ENCODE data around the gene C1QL4. TPM values are rescaled to one million over a fixed set of nuclear protein-coding genes. Genes with fewer than 3 reads are reported as not detected.
"Not testable (repeated sequence)": the region's sequence is repeated elsewhere in the genome, so short reads cannot be mapped to it uniquely, and the experiment has no call there.

Gene C1QL4
- total RNA-seq (2014; rRNA removed; shearing (Covaris generic)) = 1.7 and 2.1 TPM in 2 replicates

DNA sequence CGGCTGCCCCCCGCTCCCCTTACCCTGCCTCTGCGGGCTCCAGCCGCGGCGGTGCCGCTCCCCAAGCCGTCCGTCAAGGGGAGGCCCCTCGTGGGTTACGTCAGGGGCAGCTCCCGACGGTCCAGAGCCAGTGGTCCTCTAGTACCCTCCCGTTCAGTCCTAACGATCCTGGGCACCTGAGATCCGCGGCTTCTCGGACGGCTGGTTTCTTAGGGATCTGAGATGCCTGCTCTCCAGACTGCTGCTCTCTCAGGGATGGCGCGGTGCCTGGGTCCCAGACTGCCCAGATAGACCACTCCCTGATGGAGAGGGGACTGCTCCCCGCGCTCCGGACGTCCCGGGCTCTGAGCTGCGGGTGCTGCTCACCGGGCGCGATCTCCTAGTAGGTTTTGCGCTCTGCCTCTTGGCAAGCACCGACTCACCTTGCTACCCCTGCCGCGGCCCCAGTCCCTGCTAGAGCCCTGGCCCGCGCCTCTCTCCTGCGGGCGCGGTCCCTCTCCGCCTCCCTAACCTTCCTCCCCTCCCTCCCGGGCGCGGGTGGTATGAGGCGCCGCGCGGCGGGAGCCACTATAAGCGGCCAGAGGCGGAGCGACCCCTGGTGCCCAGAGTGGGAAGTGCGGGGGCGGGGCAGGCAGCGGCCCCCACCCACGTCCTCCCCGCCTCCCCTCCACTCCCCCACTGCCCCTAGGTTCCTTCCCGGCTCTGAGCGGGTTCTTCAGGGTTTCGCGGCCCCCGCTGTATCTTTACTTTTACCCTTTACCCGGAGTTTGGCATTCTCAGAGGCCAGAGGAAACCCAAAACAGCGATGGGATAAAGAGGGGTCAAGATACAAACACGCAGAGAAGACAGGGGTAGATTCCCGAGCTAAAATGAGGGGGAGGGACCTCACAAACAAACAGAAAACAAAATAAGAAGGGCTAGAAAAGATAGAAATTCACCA lies at the start of gene C1QL4:
Gene C1QL4, minus strand, starts transcription at position 544 of the 940 bp plus-strand sequence. CDS start 711 bp downstream, outside the sequence.
- peak; percentile 89 to 93 for DNase-seq
- no peaks in the 10 kb centered on the region for H3K9me3 ChIP-seq (replicated peaks)
- H3K27me3 ChIP-seq = no peaks in the 10 kb centered on the region
- H3K36me3 ChIP-seq = no peaks in the 10 kb centered on the region
- peaks cover 17% of the 10 kb centered on the region; the same call in 1 of the 2 replicates for H3K4me1 ChIP-seq
- H3K27ac ChIP-seq = no peak within 1 kb of the TSS
- peak within 1 kb of the TSS; percentile 60 for H3K4me3 ChIP-seq

DNA sequence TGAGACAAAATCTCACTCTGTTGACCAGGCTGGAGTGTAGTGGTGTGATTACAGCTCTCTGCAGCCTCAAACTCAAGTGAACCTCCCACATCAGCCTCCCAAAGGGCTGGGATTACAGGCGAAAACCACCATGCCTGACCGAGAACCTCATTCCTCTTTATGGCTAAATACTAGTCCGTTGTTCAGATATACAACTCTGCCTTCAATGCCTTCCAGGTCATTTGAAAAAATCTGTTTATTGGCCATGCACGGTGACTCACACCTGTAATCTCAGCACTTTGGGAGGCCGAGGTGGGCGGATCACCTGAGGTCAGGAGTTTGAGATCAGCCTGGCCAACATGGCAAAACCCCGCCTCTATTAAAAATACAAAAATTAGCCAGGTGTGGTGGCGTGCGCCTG lies 43.2 kb upstream of the C1QL4 start:
- DNase-seq; H3K4me1 ChIP-seq; H3K4me3 ChIP-seq; H3K9me3 ChIP-seq (replicated peaks); H3K27ac ChIP-seq; H3K27me3 ChIP-seq: not testable (repeated sequence)
- H3K36me3 ChIP-seq = peaks cover 12% of the 10 kb centered on the region

DNA sequence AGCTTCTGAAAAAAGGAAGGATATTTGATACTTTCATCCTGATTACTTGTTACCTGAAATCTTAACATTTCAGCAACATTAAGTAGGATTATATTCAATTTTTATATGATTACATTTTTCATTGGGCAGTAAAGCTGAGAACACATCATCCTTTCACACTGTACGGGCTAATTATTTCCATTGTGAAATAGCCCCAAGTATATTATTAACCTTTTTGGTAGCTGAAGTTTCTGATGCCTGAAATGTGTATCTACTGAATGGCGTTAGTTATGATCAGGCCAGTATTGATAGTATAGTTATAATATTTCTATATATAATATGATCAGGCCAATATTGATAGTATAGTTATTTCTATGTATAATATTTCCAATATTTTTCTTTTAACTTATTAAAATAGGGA lies 40.4 kb upstream of the C1QL4 start:
- H3K27ac ChIP-seq = no peak overlapping the region
- no peak for DNase-seq
- H3K9me3 ChIP-seq (replicated peaks) = no peaks in the 10 kb centered on the region
- H3K27me3 ChIP-seq = no peaks in the 10 kb centered on the region
- H3K36me3 ChIP-seq = peaks cover 22% of the 10 kb centered on the region
- H3K4me3 ChIP-seq = no peak overlapping the region
- H3K4me1 ChIP-seq = peaks cover 4% of the 10 kb centered on the region; the same call in 1 of the 2 replicates

DNA sequence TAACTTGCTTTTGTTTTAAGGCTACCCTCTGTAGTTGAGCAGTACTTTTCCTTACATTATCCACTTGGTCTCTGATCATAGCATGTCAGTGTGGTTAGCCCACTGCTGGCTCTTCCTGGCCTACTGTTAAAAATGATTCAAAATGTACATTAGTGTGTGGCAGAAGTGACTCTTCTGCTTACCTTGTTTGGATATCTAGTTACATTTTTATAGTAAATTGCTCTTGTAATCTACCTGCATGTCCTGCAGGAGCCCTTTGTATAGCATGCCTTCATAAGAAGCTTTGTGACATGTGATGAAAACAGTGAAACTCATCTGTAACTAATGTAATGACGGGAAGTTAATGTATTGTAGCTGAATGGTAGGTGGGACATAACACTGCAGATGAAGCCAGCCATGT lies 38.4 kb upstream of the C1QL4 start:
- Histone ChIP-seq H3K4me1 (peaks cover 5% of the 10 kb centered on the region; the same call in 1 of the 2 replicates), H3K36me3 (peaks cover 30% of the 10 kb centered on the region), H3K4me3 (no peak overlapping the region), H3K27me3 (no peaks in the 10 kb centered on the region), H3K27ac (no peak overlapping the region), H3K9me3 (replicated peaks) (no peaks in the 10 kb centered on the region)
- no peak for DNase-seq

DNA sequence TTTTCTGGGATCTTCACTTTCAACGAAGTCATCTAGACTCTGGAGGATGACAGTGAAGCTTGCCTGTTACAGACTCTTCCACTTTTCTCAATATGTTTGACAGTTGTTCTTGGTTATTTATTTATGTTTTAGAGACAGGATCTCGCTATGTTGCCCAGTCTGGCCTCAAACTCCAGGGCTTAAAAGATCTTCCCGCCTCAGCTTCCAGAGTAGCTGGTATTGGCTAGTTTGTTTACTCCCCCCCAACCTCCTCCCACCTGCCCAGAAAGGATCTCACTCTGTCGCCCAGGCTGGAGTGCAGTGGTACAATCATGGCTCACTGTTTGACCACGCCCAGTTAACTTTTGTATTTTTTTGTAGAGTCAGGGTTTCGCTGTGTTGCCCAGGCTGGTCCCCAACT lies 33.6 kb upstream of the C1QL4 start:
- no peaks in the 10 kb centered on the region for H3K9me3 ChIP-seq (replicated peaks)
- H3K4me3 ChIP-seq = no peak overlapping the region
- H3K36me3 ChIP-seq = peaks cover 27% of the 10 kb centered on the region
- H3K4me1 ChIP-seq = peaks cover 22% of the 10 kb centered on the region
- H3K27me3 ChIP-seq = no peaks in the 10 kb centered on the region
- no peak overlapping the region for H3K27ac ChIP-seq
- no peak for DNase-seq

DNA sequence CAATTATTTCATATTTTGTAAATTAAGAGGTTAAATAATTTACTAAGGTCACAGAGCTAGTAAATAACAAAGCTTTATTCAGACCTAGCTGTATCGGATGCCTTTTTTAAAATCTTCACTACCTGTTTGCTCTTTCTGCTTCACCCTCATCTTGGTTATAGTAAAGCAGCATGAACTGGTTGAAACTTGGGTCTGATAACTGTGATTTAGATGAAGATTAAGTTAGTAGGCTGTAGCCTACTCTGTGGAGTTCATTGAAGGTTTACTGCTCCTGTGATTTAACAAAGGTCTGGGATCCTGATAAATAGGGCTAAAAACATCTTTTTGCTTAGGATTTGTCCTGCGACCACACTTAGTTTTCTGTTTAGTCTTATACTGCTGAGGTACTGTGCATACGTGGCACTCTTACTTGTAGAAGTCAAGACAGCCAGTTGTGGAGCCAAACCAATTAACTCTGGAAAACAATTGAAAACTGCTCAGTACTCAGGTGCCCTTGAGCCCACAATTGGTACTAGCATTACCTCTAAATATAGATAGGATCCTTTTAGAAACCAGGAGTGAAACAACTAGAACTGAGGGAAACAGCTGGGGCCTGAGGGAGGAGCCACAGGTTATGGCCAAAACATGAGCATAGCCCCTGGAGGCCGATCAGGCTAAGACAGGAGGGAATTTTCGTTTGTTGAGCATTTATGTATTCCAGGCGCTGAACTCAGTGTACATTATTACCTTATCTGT lies 32.6 kb upstream of the C1QL4 start:
- Histone ChIP-seq H3K4me1 (peaks cover 27% of the 10 kb centered on the region), H3K36me3 (peaks cover 27% of the 10 kb centered on the region), H3K4me3 (no peak overlapping the region), H3K27ac (no peak overlapping the region), H3K9me3 (replicated peaks) (no peaks in the 10 kb centered on the region), H3K27me3 (no peaks in the 10 kb centered on the region)
- peak; percentile 75 to 85 for DNase-seq

DNA sequence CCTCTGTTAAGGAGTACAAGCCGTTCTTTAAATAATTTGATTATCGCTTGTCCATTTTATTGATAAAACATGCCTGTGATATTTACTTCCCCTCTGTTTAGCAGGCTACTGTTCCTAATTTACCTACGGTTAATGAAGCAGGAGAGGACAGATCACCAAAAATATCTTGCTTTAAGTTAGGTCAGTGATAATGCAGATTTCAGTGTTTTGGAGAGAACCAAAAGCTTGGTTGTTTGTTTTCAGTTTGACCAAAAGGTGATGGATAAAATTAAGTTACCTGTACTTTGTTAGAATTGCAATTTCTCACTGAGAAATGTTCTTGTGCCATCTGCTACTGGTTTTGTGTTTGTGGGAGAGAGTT lies 31.2 kb upstream of the C1QL4 start:
- H3K36me3 ChIP-seq = peaks cover 16% of the 10 kb centered on the region
- no peaks in the 10 kb centered on the region for H3K27me3 ChIP-seq
- H3K27ac ChIP-seq = peak overlapping the region; percentile 98

DNA sequence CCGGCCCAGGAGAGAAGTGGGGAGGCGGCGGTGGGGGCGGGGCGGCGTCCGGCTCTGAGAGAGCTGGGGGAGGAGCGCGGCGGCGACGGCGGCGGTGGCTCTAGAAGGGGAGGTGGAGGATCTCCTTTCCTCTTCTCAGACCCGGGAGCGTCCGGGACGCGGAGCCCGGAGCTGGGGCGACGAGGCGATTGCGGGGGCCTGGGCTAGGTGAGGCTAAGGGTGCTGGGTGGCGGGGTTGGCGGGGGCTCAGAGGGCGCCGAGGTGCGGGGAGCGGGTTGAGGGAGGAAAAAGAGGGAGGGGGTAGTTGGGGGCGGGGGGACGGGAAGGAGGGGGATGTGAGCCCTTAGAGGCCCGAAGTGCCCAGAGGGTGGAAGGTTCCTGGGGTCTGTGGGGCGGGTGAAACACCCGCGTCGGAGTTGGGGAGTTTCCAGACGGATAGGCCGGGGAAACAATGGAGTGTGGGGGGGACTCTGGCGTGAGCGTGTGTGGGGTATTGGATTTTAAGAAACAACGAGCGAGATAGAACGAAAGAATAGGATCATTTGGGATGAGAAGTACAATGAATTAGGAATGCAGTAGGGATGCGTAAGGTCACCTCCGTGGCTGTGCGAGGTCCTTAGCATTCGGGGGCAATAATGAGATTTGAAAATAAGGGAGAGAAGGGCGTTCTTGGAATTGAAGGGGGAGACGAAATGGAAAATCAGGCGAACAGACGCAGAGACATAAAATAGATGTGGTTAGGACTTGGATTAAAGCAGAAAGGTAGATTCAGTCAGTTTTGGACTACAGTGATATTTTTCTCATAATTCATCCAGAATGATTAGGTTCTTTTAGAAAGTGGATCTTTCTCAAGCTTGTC lies 30.6 kb upstream of the C1QL4 start, which contains the start of gene SPATS2:
Gene SPATS2, plus strand, starts transcription at position 82 of the 859 bp plus-strand sequence. CDS start 93,551 bp downstream, outside the sequence.
- Histone ChIP-seq H3K4me1 (peaks cover 23% of the 10 kb centered on the region), H3K27me3 (no peaks in the 10 kb centered on the region), H3K27ac (peak within 1 kb of the TSS; percentile 98), H3K36me3 (peaks cover 11% of the 10 kb centered on the region), H3K4me3 (peak within 1 kb of the TSS; percentile 90), H3K9me3 (replicated peaks) (no peaks in the 10 kb centered on the region)
- DNase-seq = peak in 1 of 2 experiments; percentile 100

More for the DNA sequence above, 31.2 kb upstream of the C1QL4 start:
- H3K9me3 ChIP-seq (replicated peaks) = no peaks in the 10 kb centered on the region
- no peak for DNase-seq
- peak overlapping the region; percentile 90 for H3K4me3 ChIP-seq
- H3K4me1 ChIP-seq = peaks cover 23% of the 10 kb centered on the region

DNA sequence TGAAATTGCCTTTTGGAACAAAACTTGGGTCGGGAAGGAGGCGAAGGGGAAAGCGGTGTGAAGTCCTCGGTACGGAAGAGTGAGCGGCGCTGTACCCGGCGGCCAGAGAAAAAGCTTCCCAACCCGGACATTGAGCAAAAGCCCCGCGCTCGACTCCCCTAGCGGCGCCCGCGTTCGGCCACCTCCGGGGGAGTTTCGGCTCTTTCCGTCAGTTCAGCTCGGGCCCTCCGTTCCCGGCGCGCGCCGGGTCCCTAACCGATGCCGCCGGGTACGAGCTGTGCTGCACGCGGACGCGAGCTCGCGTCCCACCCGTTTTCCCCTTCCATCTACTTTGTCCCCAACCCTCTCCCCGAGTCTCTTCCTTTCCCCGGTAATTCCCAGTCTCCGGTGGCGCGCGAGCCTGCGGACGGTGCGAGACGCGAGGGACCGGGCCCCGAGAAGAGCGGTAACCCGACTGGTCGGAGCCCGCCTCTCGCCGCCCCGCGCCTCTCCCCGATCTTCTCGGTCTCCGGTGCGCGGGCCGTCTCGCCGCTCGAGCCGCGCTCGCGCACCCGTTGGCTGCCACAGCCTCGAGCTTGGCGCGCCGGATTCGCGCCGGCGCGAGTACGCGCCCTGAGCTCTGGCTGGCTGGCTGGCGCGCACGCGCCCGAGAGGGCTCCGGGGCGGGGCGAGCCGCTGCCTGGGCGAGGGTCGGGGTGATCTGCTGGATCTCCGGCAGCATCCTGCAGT lies 29.8 kb upstream of the C1QL4 start:
- peak overlapping the region; percentile 98 for H3K27ac ChIP-seq
- H3K4me1 ChIP-seq = peaks cover 23% of the 10 kb centered on the region
- DNase-seq = peak; percentile 93 to 99
- H3K36me3 ChIP-seq = peaks cover 6% of the 10 kb centered on the region; the same call in 1 of the 2 replicates
- peak overlapping the region; percentile 90 for H3K4me3 ChIP-seq
- H3K9me3 ChIP-seq (replicated peaks) = no peaks in the 10 kb centered on the region
- no peaks in the 10 kb centered on the region for H3K27me3 ChIP-seq

DNA sequence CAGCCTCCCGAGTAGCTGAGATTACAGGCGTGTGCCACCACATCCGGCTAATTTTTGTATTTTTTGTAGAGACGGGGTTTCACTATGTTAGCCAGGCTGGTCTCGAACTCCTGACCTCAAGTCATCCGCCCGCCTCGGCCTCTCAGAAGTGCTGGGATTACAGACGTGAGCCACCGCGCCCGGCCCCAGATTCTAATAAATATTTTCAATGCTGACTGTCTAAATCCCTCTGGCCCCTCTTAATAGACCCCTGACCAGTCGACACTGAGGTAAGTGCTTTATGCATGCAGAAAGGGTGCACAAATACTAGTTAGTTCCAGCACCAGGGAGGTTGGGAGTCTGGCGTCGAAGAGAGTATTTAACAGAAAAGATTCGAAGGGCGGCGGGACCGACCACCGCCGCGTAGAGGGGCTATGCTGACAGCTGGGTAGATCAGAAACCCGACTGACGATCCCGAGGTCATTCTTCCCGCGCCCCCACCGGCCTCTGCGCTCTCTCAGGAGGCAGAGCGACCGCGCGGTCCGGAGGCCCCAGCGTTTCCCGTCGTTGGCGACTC lies 29.2 kb upstream of the C1QL4 start:
- H3K9me3 ChIP-seq (replicated peaks) = no peaks in the 10 kb centered on the region
- no peak for DNase-seq
- H3K4me3 ChIP-seq = peak overlapping the region; percentile 90
- peaks cover 2% of the 10 kb centered on the region; the same call in 1 of the 2 replicates for H3K36me3 ChIP-seq
- H3K4me1 ChIP-seq = peaks cover 23% of the 10 kb centered on the region
- H3K27ac ChIP-seq = peak overlapping the region; percentile 98
- no peaks in the 10 kb centered on the region for H3K27me3 ChIP-seq

DNA sequence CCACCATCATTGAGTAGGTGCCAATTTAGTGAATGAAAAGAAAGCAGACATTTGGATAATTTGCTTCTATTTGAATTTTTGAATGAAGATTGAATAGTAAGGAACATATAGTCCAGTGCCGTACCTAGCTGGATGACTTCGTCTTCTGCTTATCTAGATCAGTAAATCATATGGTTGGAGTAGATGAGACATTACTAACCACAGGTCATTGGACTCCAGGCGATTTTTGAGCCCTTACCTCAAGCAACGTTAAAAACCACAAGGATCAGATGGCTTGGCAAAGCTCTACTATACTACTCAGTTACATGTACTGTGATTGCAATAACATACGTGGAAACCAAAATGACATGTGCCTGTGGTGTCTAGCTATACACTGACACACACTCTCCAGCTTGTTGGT lies 28.6 kb upstream of the C1QL4 start:
- Histone ChIP-seq H3K27ac (no peak overlapping the region), H3K36me3 (no peaks in the 10 kb centered on the region), H3K27me3 (no peaks in the 10 kb centered on the region), H3K4me3 (peak overlapping the region; percentile 90), H3K9me3 (replicated peaks) (no peaks in the 10 kb centered on the region), H3K4me1 (peaks cover 23% of the 10 kb centered on the region)
- DNase-seq = peak; percentile 34 to 63

DNA sequence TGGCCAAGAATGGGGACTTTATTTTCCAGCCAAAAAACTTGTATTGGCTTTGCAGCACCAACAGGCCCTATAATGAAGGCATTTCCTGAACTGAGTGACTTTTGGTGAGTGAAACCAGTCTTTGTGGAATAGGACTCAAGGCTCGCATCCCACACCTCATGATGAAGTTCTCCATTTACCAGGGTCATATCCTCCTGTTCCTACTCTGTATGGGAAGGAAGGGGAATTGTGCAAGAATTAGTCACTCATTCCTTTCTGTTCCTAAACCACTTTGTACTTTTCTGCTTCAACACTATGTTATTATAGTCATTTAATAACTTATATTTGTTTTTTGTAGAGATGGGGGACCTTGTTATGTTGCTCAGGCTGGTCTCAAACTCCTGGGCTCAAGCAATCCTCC lies 28.0 kb upstream of the C1QL4 start:
- DNase-seq = no peak

DNA sequence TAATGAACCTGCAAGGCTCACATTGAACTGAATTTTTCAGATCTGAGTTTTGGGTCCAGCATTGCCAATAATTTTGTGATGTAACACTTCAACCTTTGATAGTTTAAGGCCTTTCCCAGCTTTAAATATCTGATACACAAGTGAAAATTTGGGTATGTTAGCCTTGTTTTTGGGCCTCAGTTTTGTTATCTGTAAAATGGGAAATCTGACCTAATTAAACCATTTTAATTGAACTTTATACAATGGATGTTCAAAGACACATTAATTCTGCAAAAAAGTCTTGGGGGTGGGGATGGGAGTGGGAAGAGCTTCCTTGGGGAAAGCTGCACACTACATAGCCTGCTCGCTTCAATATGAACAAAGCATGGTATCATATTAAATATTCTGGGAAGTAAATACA lies 25.1 kb upstream of the C1QL4 start:
- H3K4me3 ChIP-seq = no peak overlapping the region
- no peaks in the 10 kb centered on the region for H3K27me3 ChIP-seq
- H3K4me1 ChIP-seq = peaks cover 10% of the 10 kb centered on the region
- H3K27ac ChIP-seq = no peak overlapping the region
- DNase-seq = no peak
- no peaks in the 10 kb centered on the region for H3K9me3 ChIP-seq (replicated peaks)
- no peaks in the 10 kb centered on the region for H3K36me3 ChIP-seq

More for the DNA sequence above, 28.0 kb upstream of the C1QL4 start:
- H3K36me3 ChIP-seq = no peaks in the 10 kb centered on the region
- no peaks in the 10 kb centered on the region for H3K9me3 ChIP-seq (replicated peaks)
- H3K4me3 ChIP-seq = no peak overlapping the region
- H3K27ac ChIP-seq = no peak overlapping the region
- peaks cover 19% of the 10 kb centered on the region for H3K4me1 ChIP-seq
- no peaks in the 10 kb centered on the region for H3K27me3 ChIP-seq

All from SJCRH30 (cell line).